Measurements from ENCODE around the gene RPL13A.

GRCh38 chr19:49438261-49438660 is 49.1 kb upstream of the RPL13A start:
- TF ChIP-seq CTCF (IDR thresholded peaks at IDR 0.05; ENCODE audit: low read length) (no peak), EZH2 (IDR thresholded peaks at IDR 0.05; ENCODE audit: borderline replicate concordance, low read length) (no peak)
